Measurements from ENCODE around the gene PANX2.

GRCh38 chr22:50199829-50200460 lies 29.4 kb downstream of the PANX2 start:
- no peak for TF ChIP-seq CTCF (IDR thresholded peaks at IDR 0.05)
- TF ChIP-seq POLR2A (IDR thresholded peaks at IDR 0.05): no peak
